D341Med (cell line): ENCODE data around the gene SYT1.
"Not testable (repeated sequence)": the region's sequence is repeated elsewhere in the genome, so short reads cannot be mapped to it uniquely, and the experiment has no call there.

Source experiments
- DNase-seq: peaks from one replicate; pipeline ENCODE4 v3.0.0; 2012; ENCODE audit warnings: low spot score

Gene SYT1

GRCh38 chr12:79407671-79408622, 543.4 kb downstream of the SYT1 start:
- DNase-seq: peak; percentile 58

GRCh38 chr12:79408689-79409088, 544.1 kb downstream of the SYT1 start:
- no peak for DNase-seq

GRCh38 chr12:79409562-79409961, 545.0 kb downstream of the SYT1 start:
- no peak for DNase-seq

- no peak for DNase-seq
Measured at GRCh38 chr12:79411791-79412190, 547.2 kb downstream of the SYT1 start.

- no peak for DNase-seq
Measured at GRCh38 chr12:79413796-79414195, 549.2 kb downstream of the SYT1 start.

GRCh38 chr12:79414252-79414651, 549.7 kb downstream of the SYT1 start:
- DNase-seq: no peak

- no peak for DNase-seq
Measured at GRCh38 chr12:79415321-79415720, 550.7 kb downstream of the SYT1 start.

- DNase-seq: no peak
Measured at GRCh38 chr12:79415746-79416435, 551.3 kb downstream of the SYT1 start.

GRCh38 chr12:79420146-79420618, 555.6 kb downstream of the SYT1 start:
- DNase-seq: peak; percentile 26

- DNase-seq: no peak
Measured at GRCh38 chr12:79421236-79421740, 556.7 kb downstream of the SYT1 start.

GRCh38 chr12:79422060-79422812, 557.7 kb downstream of the SYT1 start:
- DNase-seq: no peak

- no peak for DNase-seq
Measured at GRCh38 chr12:79423560-79423959, 559.0 kb downstream of the SYT1 start.

- DNase-seq: no peak
Measured at GRCh38 chr12:79424109-79424721, 559.6 kb downstream of the SYT1 start.

GRCh38 chr12:79426121-79426520, 561.5 kb downstream of the SYT1 start:
- no peak for DNase-seq

GRCh38 chr12:79426744-79427143, 562.2 kb downstream of the SYT1 start:
- not testable (repeated sequence) for DNase-seq

GRCh38 chr12:79433465-79434072, 569.0 kb downstream of the SYT1 start:
- no peak for DNase-seq

GRCh38 chr12:79434561-79434960, 570.0 kb downstream of the SYT1 start:
- no peak for DNase-seq

GRCh38 chr12:79435742-79436141, 571.2 kb downstream of the SYT1 start:
- DNase-seq: no peak

GRCh38 chr12:79438480-79439174, 574.1 kb downstream of the SYT1 start:
- no peak for DNase-seq

- DNase-seq: no peak
Measured at GRCh38 chr12:79439175-79439825, 574.7 kb downstream of the SYT1 start.
